Measurements from ENCODE around the gene GPC6.

GPC6 gene

GRCh38 chr13:93231867-93232266 is 5.3 kb downstream of the GPC6 start:
- DNase-seq = no peak

DNA sequence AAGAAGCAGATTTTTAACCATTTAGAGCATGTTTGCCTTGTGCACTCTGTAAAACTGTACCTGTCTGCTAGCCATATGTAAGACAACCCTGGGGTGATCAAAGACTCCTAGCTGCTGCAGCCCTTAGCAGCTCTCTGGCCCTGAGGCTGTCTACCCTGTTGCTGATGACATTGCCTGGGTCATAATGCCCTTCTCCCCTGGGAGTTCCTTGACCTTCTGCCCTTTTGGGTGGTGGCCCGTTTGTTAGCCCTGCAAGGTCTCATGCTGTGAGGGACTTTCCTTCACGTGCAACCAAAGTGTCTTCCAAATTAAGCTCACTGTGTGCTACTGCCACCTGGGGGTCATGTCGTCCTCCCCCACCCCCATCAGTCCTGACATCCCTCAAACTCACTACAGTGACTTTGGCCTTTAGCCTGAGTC is 7.4 kb downstream of the GPC6 start:
- no peak for DNase-seq

DNA sequence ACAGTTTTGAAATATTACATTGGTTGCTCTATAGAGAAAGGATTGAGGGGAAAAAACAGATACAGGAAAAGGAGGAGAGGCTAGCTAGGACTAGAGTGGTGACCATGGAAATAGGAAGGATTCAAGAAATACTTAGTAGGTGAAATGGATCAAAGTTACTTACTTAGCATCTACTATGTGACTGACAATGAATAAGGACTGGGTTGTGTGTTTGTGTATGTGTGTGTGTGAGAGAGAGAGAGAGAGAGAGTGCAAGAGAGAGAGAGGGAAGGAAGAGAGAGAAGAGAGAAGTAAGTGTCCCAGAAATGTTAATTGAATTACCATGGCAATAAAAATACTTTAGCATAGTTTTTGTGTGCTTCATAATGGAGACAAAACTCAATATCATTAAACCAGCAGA is 7.9 kb downstream of the GPC6 start:
- no peak for DNase-seq

DNA sequence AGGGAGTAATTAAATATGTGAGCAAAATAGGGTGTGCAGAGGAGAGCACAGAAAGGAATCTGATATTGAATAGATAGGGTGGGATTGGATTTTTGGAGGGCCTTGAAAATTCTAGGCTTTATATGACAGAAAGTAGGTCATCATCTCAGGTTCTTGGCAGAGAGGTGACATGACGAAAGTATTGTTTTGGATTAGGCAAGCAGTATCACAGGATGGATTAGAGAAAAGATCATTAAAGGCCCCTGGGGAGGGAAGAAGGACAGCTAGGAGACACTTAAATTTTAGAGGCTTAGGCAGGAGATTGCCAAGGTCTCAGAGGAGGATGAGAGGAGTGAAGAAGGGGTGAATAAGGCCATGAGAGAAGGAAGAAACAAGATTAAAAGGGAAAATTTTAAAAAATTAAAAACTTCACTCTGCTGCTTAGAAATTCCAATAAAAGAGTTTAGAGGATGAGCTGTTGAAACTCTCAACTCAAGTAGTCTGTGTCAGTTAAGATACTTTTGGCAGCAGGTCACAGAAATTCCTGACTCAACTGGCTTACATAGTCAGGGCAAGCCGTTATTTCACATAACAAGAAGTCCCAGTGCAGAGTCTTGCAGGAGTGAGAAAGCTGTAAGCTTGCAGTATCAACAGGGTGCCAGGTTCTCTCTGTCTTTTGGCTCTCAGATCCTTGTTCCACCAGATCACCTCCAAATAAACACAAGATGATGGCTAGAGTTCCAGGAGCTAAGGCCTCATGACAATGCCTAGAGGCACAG is 8.8 kb downstream of the GPC6 start:
- no peak for DNase-seq

GRCh38 chr13:93238711-93239110 is 12.1 kb downstream of the GPC6 start:
- no peak for DNase-seq

- DNase-seq = no peak
Measured at GRCh38 chr13:93243375-93244063, 16.9 kb downstream of the GPC6 start.

DNA sequence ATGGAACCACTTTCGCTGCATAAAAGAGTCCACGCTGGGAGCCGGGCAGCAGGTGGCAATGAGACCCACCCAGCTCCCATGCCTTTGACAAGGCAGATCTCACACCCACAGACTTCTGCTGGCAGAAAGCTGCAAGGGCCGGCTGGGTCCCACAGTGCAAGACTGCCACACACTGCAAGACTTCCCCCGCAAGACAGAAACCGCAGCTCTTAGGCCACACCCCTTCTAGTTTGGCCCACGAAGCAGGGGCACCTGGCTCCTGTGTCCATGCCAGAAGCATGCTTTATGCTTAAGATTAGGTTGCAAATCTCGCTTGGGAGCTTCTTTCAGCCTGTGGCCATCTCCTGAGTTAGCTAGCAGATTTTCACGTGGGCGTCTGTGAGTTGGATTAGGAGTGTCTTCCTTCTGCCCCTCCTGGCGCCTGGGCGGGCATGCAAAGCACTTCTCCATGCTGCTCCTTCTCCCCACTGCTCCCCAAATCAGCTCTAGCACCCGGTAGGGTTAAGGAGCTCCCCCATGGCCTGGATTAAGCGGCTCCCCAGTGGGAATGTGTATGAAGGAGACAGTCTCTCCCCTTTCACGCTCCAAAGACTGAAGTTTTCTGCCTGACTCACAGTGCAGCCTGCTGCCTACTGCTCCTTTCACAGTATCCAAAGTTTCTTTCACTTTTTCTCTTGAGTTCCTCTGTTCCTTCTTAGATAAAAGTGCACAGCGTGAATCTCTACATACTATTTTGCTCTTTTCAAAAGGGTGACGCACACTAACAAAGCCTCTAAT is 17.7 kb downstream of the GPC6 start:
- DNase-seq = no peak

GRCh38 chr13:93244918-93245280 is 18.3 kb downstream of the GPC6 start:
- DNase-seq = no peak

DNA sequence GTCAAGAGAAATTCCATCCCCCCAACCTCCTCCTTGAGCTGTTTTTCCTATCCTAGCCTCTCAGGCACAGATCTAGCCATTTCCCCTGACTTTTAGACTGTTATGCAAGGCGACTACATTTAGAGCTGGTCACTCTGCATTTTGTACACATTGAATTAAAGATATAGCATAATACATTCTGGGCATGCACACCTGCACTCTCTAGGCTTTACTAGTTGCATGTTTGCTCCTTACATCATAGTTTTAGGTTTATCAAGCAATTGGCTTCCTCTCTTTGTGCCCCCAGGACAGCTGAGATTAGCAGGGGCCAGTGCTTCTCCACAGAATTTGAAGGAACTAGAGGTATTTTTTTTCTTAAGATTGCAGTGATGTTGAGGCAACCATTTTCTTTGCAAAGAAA is 19.5 kb downstream of the GPC6 start:
- DNase-seq = no peak

- no peak for DNase-seq
Measured at GRCh38 chr13:93248627-93249047, 22.0 kb downstream of the GPC6 start.

GRCh38 chr13:93249364-93250306 is 23.0 kb downstream of the GPC6 start:
- DNase-seq = no peak

GRCh38 chr13:93254775-93255174 is 28.2 kb downstream of the GPC6 start:
- no peak for DNase-seq

DNA sequence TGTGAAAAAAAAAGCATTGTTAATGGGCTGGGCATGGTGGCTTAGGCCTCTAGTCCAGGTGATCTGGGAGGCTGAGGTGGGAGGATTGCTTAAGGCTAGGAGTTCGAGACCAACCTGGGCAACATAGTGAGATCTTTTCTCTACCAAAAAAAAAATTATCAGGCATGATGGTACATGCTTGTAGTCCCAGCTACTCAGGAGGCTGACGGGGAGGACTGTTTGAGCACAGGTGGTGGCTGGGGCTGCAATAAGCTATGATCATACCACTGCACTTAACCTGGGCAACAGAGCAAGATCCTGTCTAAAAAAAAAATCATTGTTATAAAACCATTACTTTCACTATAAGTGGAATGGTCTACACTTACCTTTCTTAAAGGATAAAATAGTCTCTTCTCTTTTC is 30.4 kb downstream of the GPC6 start:
- no peak for DNase-seq

- no peak for DNase-seq
Measured at GRCh38 chr13:93259527-93260080, 33.0 kb downstream of the GPC6 start.

DNA sequence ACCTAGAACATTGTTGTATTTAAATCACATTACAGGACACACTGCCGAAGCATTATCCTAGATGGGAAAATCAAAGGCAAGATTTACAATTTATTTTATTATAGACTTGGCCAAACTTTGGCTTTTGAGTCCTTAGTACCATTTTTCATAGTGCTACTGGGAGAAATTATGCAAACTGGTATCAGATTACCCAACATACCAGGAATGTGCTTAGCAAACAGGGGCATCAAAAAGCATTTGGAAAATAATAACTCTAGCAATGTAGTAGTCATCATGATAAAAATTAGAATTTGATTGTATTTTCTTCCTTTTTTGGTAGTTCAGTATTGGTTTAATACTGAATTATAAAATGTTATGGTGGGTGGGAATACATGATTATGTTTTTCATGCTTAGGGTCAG is 34.0 kb downstream of the GPC6 start:
- DNase-seq = no peak

DNA sequence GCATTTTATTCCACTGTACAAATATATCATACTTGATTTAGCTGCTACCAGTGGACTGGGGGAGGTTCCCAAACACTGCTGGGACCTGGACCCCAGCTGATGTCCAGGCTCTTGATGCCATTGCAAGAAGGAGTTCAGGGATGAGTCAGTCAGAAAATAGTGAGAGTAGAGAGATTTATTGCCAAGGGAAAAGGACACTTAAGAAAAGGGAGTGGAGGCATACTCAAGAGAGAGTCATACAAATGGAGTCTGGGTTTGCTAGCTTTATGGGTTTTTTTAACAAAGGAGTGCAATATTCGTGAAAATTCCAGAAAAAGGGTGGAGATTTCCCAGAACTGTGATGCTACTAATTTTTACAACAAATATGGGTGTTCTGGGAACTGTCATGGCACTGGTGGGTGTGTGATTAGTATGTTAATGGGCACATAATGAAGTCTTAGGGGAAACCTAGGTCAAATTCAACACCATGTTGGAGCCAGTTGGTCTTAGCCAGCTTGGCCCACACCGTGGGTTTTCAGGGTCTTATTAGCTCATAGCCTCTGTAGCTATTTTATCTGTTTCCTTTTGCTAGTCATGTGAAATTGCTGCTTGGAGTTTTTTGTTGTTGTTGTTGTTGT is 36.2 kb downstream of the GPC6 start:
- DNase-seq = no peak

GRCh38 chr13:93264876-93265275 is 38.3 kb downstream of the GPC6 start:
- no peak for DNase-seq

DNA sequence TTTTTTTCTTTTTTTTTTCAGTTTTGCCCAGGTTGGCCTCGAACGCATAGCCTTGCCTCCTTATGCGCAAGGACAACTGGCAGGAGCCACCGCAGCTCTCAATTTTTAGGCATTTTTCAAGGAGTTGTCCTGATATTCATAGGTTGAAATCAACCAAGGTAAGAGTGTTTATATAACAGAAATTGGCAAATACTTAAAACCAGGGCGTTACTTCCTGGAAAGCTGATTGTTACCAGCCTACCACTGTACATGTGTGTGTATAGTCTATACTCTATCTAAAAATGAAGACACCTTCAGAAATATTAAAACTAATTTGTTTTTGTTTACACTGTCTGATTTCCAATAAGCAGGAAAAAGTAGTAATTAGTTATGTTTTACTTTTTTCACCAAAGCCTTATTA is 39.2 kb downstream of the GPC6 start:
- no peak for DNase-seq

GRCh38 chr13:93266681-93267080 is 40.1 kb downstream of the GPC6 start:
- DNase-seq = no peak

DNA sequence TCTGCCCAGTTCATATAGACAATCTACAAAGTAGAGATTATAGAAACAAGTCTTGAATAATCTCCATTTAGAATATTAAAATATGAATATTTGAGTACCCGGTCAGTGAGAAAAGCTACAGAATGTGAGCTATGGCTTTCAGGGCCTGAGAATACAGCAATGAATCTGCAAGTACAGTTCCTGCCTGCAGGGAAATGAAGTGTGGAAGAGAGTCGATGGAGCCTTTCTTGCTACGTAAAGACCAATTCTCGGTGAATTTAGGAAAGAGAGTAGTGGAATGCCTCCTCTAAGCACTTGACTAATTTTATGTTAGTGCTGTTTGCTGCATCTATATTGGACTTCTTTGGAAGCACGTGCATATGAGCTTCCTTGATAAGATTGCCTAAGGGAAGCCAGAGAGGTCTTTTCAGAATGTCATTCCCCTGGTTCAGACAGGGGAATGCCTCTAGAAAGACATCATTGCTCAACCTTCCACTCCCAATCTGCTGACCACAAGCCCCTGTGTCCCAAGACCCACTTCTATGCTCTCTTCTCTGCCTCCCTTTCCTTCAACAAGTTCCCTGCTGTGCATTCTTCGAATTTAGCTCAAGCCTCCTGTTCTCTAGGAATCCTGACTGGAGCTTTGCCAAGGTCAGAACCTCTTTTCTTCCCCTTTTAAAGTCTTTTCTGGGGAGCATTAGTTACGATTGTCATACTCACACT is 41.9 kb downstream of the GPC6 start:
- no peak for DNase-seq
